HCT116 (cell line): ENCODE results near the gene IER3. TPM values are rescaled to one million over a fixed set of nuclear protein-coding genes. Genes with fewer than 3 reads are reported as not detected.

Experiments
- ATAC-seq: fragments of 200-7000 bp; cut with Tn5 transposase; 2 replicates; pipeline ENCODE4 v1.9.1; 2020; ENCODE audit warnings: mild to moderate bottlenecking, moderate library complexity
- BruUV-seq: library from RNA; stranded (reverse); fragments of 400-500 nt; replicated peaks from 2 replicates; lab custom pipeline; 2021; lab: Mats Ljungman, UMichigan
- CTCF ChIA-PET: fragments of 300-600 bp; sonication (Branson Sonifier 250); formaldehyde crosslinking; loops from one replicate; lab custom pipeline; 2021; ENCODE audit warnings: antibody characterized with exemption; lab: Charles Lee
- POLR2A ChIA-PET: fragments of 300-600, 350-600 bp; sonication (Branson Sonifier 250); formaldehyde crosslinking; loops from one replicate; lab custom pipeline; 2021; ENCODE audit warnings: antibody characterized with exemption; lab: Charles Lee
- RAD21 ChIA-PET, 2 experiments: fragments of 300-600 bp; sonication (Branson Sonifier 250); formaldehyde crosslinking; loops; one replicate each; lab custom pipeline; 2023; ENCODE audit warnings: low total read pairs in 2 of 2; ENCODE audit not compliant: uncharacterized antibody in 2 of 2, unreplicated experiment in 2 of 2, low non-redundant PET in 1 of 2; lab: Charles Lee
- DNase-seq: peaks from one replicate; pipeline ENCODE4 v3.0.0-alpha.2; 2010; ENCODE audit warnings: low read depth, low spot score
- H2AFZ ChIP-seq: fragments of 200-600 bp; shearing (Covaris generic), sonication (generic); 2 replicates; pipeline ENCODE4 v1.6.1; 2017; ENCODE audit warnings: low read depth, mixed run types, mixed read lengths, antibody characterized with exemption, low read length; ENCODE audit not compliant: poor library complexity, severe bottlenecking
- H3K27ac ChIP-seq: 2 replicates; pipeline ENCODE4 v1.5.1; 2012; ENCODE audit warnings: low read depth, low read length
- H3K27me3 ChIP-seq: fragments of 200-600 bp; sonication (generic); 2 replicates; pipeline ENCODE4 v1.6.1; 2016; ENCODE audit warnings: mixed run types, low read length, mixed read lengths; ENCODE audit not compliant: insufficient read depth
- H3K36me3 ChIP-seq, 2 experiments: fragments of 200-500 bp in 1 of 2; fragments of 200-600 bp in 1 of 2; sonication (Bioruptor generic) in 1 of 2; sonication (generic) in 1 of 2; 2 replicates each; pipeline versions ENCODE4 v1.5.1 to v1.6.1; 2014 to 2016; ENCODE audit warnings: low read length in 2 of 2, inconsistent platforms in 1 of 2, mixed read lengths in 1 of 2, mixed run types in 1 of 2; ENCODE audit not compliant: insufficient read depth in 2 of 2, control insufficient read depth in 1 of 2
- H3K4me1 ChIP-seq, 2 experiments: fragments of 200-600 bp in 1 of 2; sonication (generic) in 1 of 2; 2 replicates each; pipeline versions ENCODE4 v1.5.1 to v1.6.1; 2012 to 2017; ENCODE audit warnings: low read length in 2 of 2, inconsistent platforms in 1 of 2, mild to moderate bottlenecking in 1 of 2, mixed read lengths in 1 of 2, mixed run types in 1 of 2, moderate library complexity in 1 of 2; ENCODE audit not compliant: insufficient read depth in 2 of 2, control insufficient read depth in 1 of 2
- H3K4me2 ChIP-seq: fragments of 200-600 bp; sonication (generic); 2 replicates; pipeline ENCODE4 v1.6.1; 2017; ENCODE audit warnings: mixed run types, low read length, mixed read lengths
- H3K4me3 ChIP-seq, 2 experiments: fragments of 200-600 bp in 1 of 2; sonication (generic) in 1 of 2; replicated peaks in 1 of 2; 2 replicates each; pipeline ENCODE4 v1.5.1; 2011 to 2016; ENCODE audit warnings: low read length in 2 of 2, control low read depth in 1 of 2, low read depth in 1 of 2, mild to moderate bottlenecking in 1 of 2, mixed read lengths in 1 of 2, mixed run types in 1 of 2
- H3K79me2 ChIP-seq: fragments of 200-600 bp; sonication (generic); 2 replicates; pipeline ENCODE4 v1.6.1; 2017; ENCODE audit warnings: mild to moderate bottlenecking, mixed run types, low read length, moderate library complexity, mixed read lengths; ENCODE audit not compliant: insufficient read depth
- H3K9ac ChIP-seq: fragments of 200-600 bp; sonication (generic); 2 replicates; pipeline ENCODE4 v1.6.1; 2016; ENCODE audit warnings: low read length, mixed read lengths
- H3K9me2 ChIP-seq: fragments of 200-600 bp; sonication (generic), shearing (Covaris generic); 2 replicates; pipeline ENCODE4 v1.6.1; 2017; ENCODE audit warnings: mixed run types, mild to moderate bottlenecking, moderate library complexity; ENCODE audit not compliant: insufficient read depth
- H3K9me3 ChIP-seq, 2 experiments: fragments of 200-500 bp in 1 of 2; fragments of 200-600 bp in 1 of 2; sonication (Bioruptor generic) in 1 of 2; sonication (generic) in 1 of 2; 2 replicates each; pipeline ENCODE4 v1.6.1; 2014 to 2017; ENCODE audit warnings: low read length in 2 of 2, mixed read lengths in 2 of 2, inconsistent platforms in 1 of 2, low read depth in 1 of 2, mild to moderate bottlenecking in 1 of 2, mixed run types in 1 of 2, moderate library complexity in 1 of 2; ENCODE audit not compliant: control insufficient read depth in 1 of 2, insufficient read depth in 1 of 2
- H4K20me1 ChIP-seq: fragments of 200-600 bp; sonication (generic), shearing (Covaris generic); 2 replicates; pipeline ENCODE4 v1.6.1; 2017; ENCODE audit warnings: mixed run types, mild to moderate bottlenecking, moderate library complexity; ENCODE audit not compliant: insufficient read depth
- CTCF ChIP-seq, 3 experiments: fragments of 200-600 bp in 1 of 3; sonication (generic) in 1 of 3; IDR thresholded peaks in 2 of 3; conservative IDR thresholded peaks in 1 of 3; 2 replicates each; pipeline ENCODE4 v1.5.1; 2012 to 2017; ENCODE audit warnings: low read depth in 2 of 3, low read length in 2 of 3, antibody characterized with exemption in 1 of 3, borderline replicate concordance in 1 of 3, control low read depth in 1 of 3, mild to moderate bottlenecking in 1 of 3, mixed read lengths in 1 of 3, mixed run types in 1 of 3, moderate library complexity in 1 of 3; ENCODE audit not compliant: insufficient read depth in 1 of 3
- POLR2AphosphoS5 ChIP-seq: IDR thresholded peaks from 2 replicates; pipeline ENCODE4 v1.6.1; 2011; ENCODE audit warnings: mild to moderate bottlenecking, low read depth, low read length, moderate library complexity
- ZBTB33 ChIP-seq: IDR thresholded peaks from 2 replicates; pipeline ENCODE4 v1.6.1; 2011; ENCODE audit warnings: mild to moderate bottlenecking, low read length, moderate library complexity; ENCODE audit not compliant: insufficient replicate concordance; ENCODE audit errors: extremely low read depth
- intact Hi-C: fragments of 100-400 bp; cut with micrococcal nuclease; formaldehyde crosslinking; loops from 2 replicates; pipeline ENCODE4 v1.10.0; 2022
- total RNA-seq: library from RNA; stranded (reverse); gene quantifications from one replicate; pipeline ENCODE4 v1.2.1, GENCODE V29; 2021; ENCODE audit not compliant: unreplicated experiment

Gene IER3
- total RNA-seq, 1 experiment from 2014 or later = 952 TPM

DNA sequence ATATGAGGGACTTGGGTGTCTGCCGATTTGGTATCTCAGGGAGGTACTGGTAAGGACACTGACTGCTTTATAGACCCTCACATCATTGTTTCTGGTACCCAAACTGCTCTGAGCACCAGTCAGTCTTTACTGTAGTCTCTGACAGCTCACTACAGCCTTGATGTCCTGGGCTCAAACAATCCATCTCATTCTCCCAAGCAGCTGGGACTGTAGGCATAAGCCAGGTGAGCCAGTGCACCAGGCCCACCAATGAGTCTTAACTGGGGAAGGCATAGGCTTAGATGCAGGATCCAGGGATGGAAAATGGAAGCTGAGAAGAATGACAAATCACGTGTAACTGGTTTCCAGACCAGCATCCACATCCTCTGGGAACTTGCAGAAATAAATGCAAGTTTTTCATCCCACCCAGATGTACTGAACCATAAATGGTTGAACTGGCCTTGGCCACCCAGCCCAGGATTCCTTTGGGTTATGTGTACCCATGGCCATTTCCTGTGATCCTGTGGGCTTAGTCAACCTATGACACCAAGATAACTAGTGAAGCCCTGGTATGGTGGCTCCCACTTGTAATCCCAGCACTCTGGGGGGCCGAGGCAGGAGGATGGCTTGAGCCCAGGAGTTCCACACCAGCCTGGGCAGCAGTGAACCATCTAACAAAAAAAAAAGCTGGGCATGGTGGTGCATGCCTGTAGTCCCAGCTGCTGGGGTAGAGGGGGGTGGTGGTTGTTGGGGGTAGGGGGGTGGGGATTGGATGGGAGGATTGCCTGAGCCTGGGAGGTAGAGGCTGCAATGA lies 18.4 kb downstream of the IER3 start:
- no peaks in the 10 kb centered on the region for H3K9me3 ChIP-seq
- no peaks in the 10 kb centered on the region for H3K27me3 ChIP-seq
- ChIA-PET CTCF (interaction anchor here (1.6 to 2.5 kb wide), 2 partner anchors 47 to 362 kb away, joined by 8 to 11 read pairs; no protein-coding TSS in a partner anchor), POLR2A (interaction anchor here (1.4 to 1.5 kb wide), 2 partner anchors 10 to 14 kb away, joined by 4 read pairs; no protein-coding TSS in a partner anchor), RAD21 (no interaction called here)
- peak; percentile 15; the same call in 1 of the 2 replicates for ATAC-seq
- peaks cover 6 to 57% of the 10 kb centered on the region in 2 experiments for H3K4me1 ChIP-seq
- intact Hi-C loops = no loop called here
- H3K36me3 ChIP-seq = peaks cover 28 to 47% of the 10 kb centered on the region in 2 experiments
- no peak overlapping the region for H3K4me3 ChIP-seq
- TF ChIP-seq ZBTB33 (no peak), CTCF (IDR thresholded peaks at IDR 0.05 in 2 of 3, conservative IDR thresholded peaks at IDR 0.05 in 1 of 3; ENCODE audit: borderline replicate concordance in 1 of 3, insufficient read depth in 1 of 3, low read depth in 2 of 3, low read length in 2 of 3) (no peak), POLR2AphosphoS5 (peak; percentile 63)
- 0 out of 2 replicates have a peak overlapping the region, but pooled peaks have one; percentile 9 for H3K9ac ChIP-seq
- DNase-seq = no peak
- H2AFZ ChIP-seq = no peak overlapping the region
- H4K20me1 ChIP-seq = peaks cover 21% of the 10 kb centered on the region; the same call in 1 of the 2 replicates
- BruUV-seq = no TSS peak
- no peak overlapping the region for H3K4me2 ChIP-seq
- peak overlapping the region; percentile 3; the same call in 1 of the 2 replicates for H3K27ac ChIP-seq
- H3K9me2 ChIP-seq = no peaks in the 10 kb centered on the region
- peaks cover 44% of the 10 kb centered on the region for H3K79me2 ChIP-seq
